Testis (tissue), 2 donors: Measurements from ENCODE around the gene COQ9.

Source experiments
- POLR2A ChIP-seq: fragments of 450-650 bp; IDR thresholded peaks from one replicate; pipeline ENCODE4 v1.6.1; 2017; ENCODE audit warnings: antibody characterized with exemption, mild to moderate bottlenecking, moderate library complexity
- TF ChIP-seq, protein P1 (sequence below), 3 experiments: fragments of 450-650 bp in 2 of 3; fragments of 200-600 bp in 1 of 3; sonication (generic) in 1 of 3; IDR thresholded peaks; one replicate each; pipeline ENCODE4 v1.5.1; 2016 to 2019; ENCODE audit warnings: antibody characterized with exemption in 3 of 3, mild to moderate bottlenecking in 2 of 3, moderate library complexity in 1 of 3

DNA sequence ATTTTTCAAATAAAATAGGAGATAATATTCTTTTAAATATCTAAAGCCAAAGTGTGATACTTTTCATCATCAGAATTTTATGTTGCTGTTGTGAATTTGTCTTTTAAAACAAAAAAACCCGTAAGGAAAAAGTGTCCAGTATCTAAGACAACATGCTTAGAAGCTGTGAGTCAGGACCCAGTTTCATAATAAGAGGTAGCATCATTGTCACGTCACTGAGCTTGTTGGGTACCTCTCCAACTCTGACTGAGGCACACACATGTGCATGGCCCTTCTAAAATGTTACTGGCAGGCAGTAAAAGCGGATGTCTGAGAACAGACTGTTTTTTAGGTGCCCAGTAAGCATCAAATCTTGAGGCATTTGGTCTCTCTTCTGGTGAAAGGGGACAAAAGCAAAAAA is 2.6 kb upstream of the COQ9 start:
- TF ChIP-seq, protein P1, sequence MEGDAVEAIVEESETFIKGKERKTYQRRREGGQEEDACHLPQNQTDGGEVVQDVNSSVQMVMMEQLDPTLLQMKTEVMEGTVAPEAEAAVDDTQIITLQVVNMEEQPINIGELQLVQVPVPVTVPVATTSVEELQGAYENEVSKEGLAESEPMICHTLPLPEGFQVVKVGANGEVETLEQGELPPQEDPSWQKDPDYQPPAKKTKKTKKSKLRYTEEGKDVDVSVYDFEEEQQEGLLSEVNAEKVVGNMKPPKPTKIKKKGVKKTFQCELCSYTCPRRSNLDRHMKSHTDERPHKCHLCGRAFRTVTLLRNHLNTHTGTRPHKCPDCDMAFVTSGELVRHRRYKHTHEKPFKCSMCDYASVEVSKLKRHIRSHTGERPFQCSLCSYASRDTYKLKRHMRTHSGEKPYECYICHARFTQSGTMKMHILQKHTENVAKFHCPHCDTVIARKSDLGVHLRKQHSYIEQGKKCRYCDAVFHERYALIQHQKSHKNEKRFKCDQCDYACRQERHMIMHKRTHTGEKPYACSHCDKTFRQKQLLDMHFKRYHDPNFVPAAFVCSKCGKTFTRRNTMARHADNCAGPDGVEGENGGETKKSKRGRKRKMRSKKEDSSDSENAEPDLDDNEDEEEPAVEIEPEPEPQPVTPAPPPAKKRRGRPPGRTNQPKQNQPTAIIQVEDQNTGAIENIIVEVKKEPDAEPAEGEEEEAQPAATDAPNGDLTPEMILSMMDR (IDR thresholded peaks at IDR 0.05): no peak
- TF ChIP-seq POLR2A: no peak
